ENCODE measurements around the gene EFCAB13.

GRCh38 chr17:47465165-47465564, 141.4 kb downstream of the EFCAB13 start:
- TF ChIP-seq CTCF (conservative IDR thresholded peaks at IDR 0.05; ENCODE audit: low read depth, low read length) (no peak), EZH2 (IDR thresholded peaks at IDR 0.05; ENCODE audit: borderline replicate concordance, low read depth, low read length, poor library complexity, severe bottlenecking) (no peak)
